Measurements from ENCODE around the gene CDC7. TPM values are rescaled to one million over a fixed set of nuclear protein-coding genes. Genes with fewer than 3 reads are reported as not detected.

Gene CDC7
- total RNA-seq, 1 donor from 2014 or later, result 12.3 TPM

DNA sequence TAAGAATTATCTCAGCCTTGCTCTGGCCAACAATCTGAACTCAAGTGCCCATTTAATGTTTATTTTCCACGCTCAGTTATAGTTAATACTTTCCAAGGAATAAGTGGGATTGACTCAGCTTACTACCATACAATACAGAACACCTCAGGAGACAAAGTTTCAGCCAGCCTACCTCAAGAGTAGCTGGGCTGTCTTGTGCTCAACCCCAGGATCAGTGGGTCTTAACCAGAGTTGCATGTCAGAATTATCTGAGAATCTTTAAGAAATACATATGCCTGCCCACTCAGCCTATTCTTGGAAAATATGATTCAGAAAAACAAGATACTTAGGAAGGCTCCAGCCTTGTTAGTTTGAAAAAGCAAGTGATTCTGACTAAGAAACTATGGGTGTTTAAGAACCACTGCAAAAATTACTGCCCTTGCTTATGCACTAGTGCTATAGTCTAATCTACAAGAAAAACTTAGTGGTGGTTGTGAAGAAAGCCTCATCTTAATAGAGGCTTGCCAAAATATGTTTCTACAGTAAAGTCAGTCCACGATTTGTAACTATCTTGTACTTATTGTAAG is 20.4 kb downstream of the CDC7 start:
- no peak for TF ChIP-seq CTCF (conservative IDR thresholded peaks at IDR 0.05; ENCODE audit: low read depth, low read length)
- DNase-seq (ENCODE audit: low read depth), result no peak
- no peak overlapping the region for H3K4me3 ChIP-seq (ENCODE audit: low read depth, low read length)

- DNase-seq (ENCODE audit: low read depth), result peak; percentile 83
- no peak overlapping the region for H3K4me3 ChIP-seq (ENCODE audit: low read depth, low read length)
- TF ChIP-seq CTCF (conservative IDR thresholded peaks at IDR 0.05; ENCODE audit: low read depth, low read length), result no peak
Measured at GRCh38 chr1:91523482-91523881, 22.8 kb downstream of the CDC7 start.

DNA sequence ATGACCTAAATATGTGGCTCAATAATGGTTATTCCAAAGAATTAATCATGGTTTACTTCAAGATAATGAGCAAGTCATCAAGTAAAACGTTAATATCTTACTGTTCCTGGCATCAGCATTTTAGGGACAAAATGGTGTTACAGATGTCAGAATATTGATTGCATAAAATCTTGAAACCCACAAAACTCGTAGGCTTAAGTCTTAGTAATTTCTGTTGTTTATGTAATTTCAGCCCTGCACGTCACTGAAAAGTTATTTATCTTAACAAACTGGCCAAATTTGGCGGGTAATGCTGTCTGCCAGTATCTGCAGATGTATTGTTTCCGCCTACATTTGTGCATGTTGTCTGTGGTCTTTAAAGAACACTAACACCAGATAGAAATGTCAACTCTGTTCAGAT is 25.8 kb downstream of the CDC7 start:
- TF ChIP-seq CTCF (conservative IDR thresholded peaks at IDR 0.05; ENCODE audit: low read depth, low read length), result no peak
- H3K4me3 ChIP-seq (ENCODE audit: low read depth, low read length), result no peak overlapping the region
- DNase-seq (ENCODE audit: low read depth), result no peak

DNA sequence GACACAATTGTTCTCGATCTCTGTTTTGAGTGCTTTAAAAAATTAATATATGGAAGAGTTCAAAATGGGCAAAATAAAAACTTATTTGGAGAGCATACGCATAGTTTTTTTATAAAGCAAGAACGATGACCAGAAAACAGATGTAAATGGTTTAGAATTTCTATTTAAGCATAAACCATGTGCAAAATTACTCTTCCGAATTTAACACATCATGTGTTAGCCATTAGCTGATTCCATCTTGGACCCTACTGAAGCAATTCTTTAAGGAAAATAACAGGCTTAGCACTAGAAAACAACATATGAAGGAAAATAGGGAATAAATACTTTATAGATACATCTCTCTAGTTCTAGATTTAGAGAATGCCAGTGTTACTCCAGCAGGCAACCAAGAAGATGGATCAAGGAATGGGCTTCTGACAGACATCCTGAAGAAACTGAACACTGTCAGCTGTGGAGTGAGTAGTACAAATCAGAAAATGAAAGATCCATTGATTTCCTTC is 26.7 kb downstream of the CDC7 start:
- no peak for DNase-seq (ENCODE audit: low read depth)
- TF ChIP-seq CTCF (conservative IDR thresholded peaks at IDR 0.05; ENCODE audit: low read depth, low read length), result no peak
- no peak overlapping the region for H3K4me3 ChIP-seq (ENCODE audit: low read depth, low read length)

DNA sequence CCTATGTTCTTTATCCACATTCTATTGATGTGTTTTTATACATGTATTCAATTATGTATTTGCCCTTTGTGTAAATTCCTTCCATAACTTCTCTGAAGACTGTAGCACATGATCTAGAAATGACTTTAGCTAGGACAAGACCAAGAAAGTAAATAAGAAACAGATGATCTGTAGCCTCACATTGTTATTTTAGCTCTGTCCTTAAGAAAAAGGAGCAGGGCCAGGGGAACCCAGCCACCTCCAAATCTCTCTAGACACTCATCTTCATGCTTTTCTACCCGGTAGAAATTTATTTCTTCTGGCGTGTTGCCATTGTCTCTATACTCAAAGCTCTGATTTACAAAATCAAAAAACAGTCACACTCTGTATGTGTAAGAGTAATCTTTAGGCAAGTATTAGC is 27.1 kb downstream of the CDC7 start:
- H3K4me3 ChIP-seq (ENCODE audit: low read depth, low read length), result no peak overlapping the region
- no peak for DNase-seq (ENCODE audit: low read depth)
- TF ChIP-seq CTCF (conservative IDR thresholded peaks at IDR 0.05; ENCODE audit: low read depth, low read length), result no peak

- H3K4me3 ChIP-seq (ENCODE audit: low read depth, low read length), result no peak overlapping the region
- peak; percentile 50 for TF ChIP-seq CTCF (conservative IDR thresholded peaks at IDR 0.05; ENCODE audit: low read depth, low read length)
- DNase-seq (ENCODE audit: low read depth), result no peak
Measured at GRCh38 chr1:91529856-91530255, 29.2 kb downstream of the CDC7 start.

GRCh38 chr1:91533361-91534024 is 32.8 kb downstream of the CDC7 start:
- TF ChIP-seq CTCF (conservative IDR thresholded peaks at IDR 0.05; ENCODE audit: low read depth, low read length), result no peak
- DNase-seq (ENCODE audit: low read depth), result no peak
- no peak overlapping the region for H3K4me3 ChIP-seq (ENCODE audit: low read depth, low read length)
